GM19238 (cell line): Measurements from ENCODE around the gene CAVIN1.
A peak's percentile ranks its signal among the peaks of the same experiment; 100 is the strongest.
"Not testable (repeated sequence)": the region's sequence is repeated elsewhere in the genome, so short reads cannot be mapped to it uniquely, and the experiment has no call there.

Experiments
- DNase-seq: peaks from one replicate; pipeline ENCODE4 v3.0.0; 2011; ENCODE audit warnings: low spot score; ENCODE audit not compliant: insufficient read length

Gene CAVIN1, protein sequence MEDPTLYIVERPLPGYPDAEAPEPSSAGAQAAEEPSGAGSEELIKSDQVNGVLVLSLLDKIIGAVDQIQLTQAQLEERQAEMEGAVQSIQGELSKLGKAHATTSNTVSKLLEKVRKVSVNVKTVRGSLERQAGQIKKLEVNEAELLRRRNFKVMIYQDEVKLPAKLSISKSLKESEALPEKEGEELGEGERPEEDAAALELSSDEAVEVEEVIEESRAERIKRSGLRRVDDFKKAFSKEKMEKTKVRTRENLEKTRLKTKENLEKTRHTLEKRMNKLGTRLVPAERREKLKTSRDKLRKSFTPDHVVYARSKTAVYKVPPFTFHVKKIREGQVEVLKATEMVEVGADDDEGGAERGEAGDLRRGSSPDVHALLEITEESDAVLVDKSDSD

DNA sequence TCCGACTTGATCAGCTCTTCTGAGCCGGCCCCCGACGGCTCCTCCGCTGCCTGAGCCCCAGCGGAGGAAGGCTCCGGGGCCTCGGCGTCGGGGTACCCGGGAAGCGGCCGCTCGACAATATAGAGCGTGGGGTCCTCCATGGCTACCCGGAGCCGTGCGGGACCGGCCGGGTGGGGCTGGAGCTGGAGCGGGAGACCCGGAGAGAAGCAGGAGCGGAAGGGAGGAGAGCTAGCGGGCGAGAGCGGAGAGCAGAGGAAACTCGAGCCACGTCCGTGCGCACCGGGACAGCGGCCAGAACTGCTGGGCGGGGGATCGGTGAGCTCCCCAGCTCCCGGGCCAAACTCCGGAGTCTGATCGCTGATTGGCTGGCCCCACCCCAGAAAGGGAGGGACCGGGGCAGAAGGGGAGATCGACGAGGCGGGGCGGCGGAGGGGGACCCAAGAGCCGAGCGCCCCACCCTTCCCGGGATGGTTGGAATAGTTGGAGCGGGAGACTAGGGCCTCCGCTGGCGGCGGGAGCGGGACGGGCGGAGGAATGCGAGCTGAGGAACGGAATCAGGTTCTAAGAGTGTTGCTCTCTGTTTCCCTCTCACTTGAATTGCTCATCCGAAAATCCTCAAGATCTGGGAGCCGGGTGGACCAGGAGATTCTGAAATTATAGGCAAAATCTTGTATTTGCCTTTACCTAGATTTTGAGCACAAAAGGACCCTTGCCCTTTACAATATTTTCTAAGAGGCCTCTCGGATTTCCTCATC, at the start of gene CAVIN1:
TSS of gene CAVIN1 (minus strand) at position 299 of the 755 bp plus-strand sequence. CDS start at position 140, 159 bp downstream.
- DNase-seq: peak; percentile 35

DNA sequence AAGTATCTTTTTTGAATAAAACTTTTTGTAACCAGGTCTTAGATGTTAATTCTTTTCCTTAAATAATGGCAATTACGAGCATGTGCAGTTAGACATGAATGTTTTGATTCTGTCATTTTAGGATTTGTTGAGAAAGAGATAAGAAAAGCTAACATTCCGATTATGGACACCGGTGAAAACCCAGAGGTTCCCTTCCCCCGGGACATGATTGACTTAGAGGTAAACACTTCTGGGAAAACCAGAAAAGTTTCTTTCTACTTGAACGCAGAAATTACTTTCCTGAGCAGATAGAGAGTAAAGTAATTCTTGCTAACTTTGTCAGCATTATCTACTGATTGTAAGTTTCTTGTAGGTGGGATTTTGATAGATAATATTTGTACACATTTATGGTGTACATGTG, 44.8 kb upstream of the CAVIN1 start:
- DNase-seq: no peak

DNA sequence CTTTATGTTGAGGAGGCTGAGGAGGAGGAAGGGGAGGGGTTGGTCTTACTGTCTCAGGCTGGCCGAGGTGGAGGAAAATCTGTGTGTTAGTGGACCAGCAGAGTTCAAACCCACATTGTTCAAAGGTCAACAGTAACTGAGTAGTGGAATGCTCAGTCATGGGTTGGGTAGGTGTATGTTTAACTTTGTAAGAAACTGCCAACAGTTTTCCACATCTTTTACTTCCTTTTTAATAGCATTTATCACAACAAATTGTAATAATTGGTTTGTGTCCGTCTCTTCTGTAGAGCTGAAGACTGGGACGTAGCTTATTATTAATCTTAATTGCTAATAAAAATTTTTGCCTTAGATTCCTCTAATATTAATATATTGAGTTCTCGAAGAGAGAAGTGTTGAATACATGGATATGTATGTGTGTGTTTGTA, 40.9 kb upstream of the CAVIN1 start:
- no peak for DNase-seq

DNA sequence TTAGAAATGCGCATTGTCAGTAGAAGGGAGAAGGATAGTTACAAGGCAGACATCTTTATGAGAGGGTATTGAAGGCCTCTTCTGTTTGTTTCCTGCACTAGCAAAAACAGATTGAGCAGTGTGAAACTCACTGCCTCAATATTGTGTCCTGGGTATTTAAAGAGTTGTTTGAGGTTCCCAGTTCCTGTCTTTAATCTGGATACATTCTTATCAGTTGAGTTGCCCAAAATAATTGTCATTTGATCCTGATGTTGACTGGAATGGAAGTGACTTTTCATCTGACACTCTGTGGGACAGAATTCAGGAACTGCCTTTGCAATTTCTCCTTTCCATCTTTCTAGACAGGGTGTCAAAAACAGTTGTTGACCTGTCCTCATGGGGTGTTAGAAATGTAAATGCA, 37.3 kb upstream of the CAVIN1 start:
- DNase-seq: no peak

DNA sequence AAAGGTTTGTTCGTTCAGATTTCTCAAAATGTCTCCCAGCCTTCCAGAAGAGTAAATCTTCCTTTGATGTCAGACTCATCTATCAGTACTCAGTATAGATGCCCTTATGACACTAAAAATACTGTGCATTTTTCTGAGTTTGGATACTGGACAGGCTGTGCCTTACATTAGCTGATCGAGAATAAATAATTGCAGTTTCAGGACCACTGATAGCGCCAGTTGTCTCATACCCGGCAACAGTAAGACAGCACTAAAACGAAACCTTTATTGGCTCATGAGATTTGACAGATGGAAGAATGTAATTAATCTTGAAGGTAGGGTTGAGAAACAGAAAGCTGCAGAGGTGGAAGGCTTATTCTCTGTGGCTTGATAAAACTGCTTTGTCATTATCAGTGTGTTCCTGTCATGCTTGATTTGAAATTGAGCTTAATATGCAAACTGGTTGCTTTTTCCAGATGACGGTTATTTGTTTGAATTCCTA, 36.8 kb upstream of the CAVIN1 start:
- peak; percentile 26 for DNase-seq

DNA sequence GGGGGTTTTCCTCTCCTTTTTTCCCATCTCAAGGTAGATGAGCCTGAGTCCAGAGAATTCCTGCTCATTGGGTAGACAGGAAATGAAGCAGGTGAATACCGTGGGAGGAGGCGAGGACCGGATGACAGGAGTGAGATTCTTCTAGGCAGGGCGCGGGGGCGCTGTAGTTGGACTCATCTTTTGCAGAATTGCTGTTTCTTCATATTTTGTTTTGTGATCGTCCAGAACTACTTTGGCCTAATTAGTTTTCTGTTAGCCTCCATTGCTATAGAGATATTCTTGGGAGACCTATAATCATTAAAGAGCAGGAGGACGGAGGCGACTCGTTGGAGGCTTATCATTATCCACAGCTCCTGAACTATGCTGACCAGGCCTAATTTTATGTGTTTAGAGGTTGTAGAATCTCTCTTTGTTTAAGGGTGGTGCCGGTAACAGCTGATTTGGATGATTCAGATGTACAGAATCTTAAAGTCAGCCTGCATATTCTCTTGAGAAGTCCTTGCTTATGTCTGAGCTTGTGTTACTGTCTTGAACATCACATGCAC, 36.3 kb upstream of the CAVIN1 start:
- DNase-seq: no peak

DNA sequence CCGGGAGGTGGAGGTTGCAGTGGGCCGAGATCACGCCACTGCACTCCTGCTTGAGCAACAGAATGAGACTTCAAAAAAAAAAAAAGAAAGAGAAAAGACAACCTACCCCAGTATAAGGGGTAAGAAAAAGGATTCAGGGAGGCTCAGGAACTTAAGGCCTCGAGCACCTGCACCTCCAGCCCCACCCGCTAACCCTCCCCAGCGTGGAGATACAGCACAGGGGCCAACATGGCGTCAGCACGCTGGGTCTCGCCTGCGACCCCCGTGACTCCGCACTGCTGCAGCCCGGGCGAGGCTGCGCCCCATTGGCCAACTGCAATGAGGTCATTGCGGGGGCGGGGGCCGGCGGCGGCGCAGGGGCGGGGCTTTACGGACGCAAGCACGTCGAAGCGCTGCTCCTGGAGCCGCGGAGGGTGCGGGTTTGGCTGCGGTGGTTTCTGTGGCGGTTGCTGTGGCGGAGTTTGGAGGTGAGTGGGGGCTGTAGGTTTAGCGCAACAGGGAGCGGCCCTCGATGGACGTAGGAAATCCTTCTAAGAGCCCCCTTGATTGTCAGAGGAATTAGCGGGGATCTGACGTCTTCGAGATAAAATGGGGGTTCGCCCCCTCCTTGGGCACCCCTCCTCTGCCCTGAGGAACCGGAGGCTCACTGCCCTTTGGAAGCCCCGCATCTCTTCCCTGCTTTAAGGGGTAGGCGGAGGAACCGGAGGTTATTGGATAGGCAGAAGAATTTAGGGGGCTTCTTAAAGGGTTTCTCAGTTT, 35.6 kb upstream of the CAVIN1 start, which contains the start of gene ATP6V0A1:
TSS of gene ATP6V0A1 (plus strand) at position 382 of the 759 bp plus-strand sequence. CDS start 2,017 bp downstream, outside the sequence.
- peak; percentile 80 for DNase-seq

DNA sequence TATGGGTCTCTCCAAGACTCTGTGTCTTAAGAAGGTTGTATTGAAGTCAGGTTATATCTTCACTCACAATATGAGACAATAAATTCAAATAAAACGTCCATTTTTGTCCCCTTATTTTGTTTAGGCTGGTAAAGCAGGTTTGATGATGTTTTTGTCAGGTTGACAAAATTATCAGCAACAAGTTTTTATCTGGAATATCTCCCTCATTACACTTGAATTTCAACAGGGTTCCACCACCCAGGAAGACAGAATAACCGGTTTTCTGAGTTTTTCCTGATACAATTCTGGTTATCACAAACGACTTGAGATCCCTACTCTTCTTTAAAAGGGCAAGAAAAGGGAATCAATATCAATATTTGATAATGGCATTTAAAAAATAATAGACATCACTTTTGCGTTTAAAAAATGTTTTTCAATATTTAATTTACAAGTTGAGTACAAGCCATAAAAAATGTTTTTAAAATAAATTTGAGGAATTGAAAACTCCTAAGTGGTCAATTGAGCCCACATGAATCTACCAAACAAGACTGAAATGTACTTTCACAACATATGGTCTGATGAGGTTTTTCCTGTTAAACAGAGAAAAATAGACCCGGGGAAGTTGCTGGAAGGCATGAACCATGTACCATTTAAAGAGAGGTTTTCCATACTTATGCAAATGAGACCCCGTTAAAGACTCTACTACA, 34.2 kb upstream of the CAVIN1 start:
- DNase-seq: no peak

DNA sequence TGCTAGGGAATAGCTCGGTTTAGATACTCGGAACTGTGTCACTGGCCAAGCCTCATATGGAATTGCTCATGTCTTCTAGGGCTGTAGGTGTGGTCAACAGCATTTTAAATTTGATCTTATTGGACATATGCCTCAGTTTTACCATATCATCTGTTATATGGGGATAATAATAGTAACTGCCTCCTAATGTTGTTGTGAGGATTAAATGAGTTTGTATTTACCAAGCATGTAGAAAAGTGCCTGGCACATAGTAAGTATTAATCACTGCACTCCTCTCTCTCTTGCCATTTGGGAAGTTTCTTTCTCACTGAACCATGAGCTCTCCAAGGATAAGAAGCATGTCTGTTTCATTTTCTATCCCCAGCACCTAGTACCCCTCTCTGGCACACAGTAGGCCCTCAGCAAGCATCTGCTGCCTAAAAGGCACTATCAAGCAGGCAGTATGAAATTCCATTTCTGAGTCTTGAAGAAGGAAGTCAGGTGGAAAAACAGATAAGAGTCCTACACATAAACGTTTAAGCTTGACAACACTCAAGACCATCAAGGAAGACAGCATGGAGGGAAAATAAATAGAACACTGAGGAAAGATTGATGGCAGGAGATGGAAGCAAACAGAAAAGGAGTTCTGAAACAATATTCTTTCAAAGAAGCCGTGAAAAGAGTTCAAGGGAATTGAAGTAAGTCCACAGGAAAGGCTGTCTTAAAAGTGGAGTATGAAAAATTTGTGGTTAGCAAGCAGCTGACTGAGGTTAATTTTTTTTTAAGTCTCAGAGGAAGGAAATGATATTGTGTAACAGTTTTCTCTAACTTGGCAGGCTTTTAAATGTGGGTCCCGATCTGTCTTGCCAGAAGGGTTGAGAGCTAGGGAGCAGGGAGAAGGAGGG, 33.4 kb upstream of the CAVIN1 start:
- peak; percentile 10 for DNase-seq

DNA sequence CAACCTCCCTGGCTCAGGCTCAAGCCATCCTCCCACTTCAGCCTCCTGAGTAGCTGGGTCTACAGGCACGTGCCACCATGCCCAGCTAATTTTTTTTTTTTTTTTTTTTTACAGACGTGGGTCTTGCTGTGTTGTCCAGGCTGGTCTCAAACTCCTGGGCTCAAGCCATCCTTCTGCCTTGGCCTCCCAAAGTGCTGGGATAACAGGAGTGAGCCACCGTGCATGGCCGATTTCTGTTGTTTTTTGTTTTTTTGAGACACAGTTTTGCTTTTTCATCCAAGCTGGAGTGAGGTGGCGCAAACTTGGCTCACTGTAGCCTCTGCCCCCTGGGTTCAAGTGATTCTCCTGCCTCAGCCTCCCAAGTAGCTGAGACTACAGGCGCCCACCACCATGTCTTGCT, 31.9 kb upstream of the CAVIN1 start:
- not testable (repeated sequence) for DNase-seq

DNA sequence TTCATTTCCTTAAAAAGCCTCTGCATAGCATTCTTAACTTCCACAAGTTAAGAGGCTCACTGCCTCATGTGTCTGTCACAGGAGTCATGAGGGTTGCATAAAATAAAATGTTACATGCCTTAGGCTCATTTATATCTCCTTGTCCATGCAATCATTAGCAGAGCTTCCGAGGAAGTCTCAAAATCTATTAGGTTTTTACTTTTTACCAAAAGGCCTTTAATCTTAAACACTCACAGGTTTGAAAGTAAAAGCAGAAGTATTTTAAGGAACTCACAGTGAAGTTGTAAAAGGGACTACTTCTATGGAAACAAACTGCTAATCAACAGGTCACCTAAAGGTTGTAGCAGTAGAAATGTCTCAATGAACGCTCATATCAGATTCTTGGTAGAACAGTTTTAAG, 30.4 kb upstream of the CAVIN1 start:
- no peak for DNase-seq

DNA sequence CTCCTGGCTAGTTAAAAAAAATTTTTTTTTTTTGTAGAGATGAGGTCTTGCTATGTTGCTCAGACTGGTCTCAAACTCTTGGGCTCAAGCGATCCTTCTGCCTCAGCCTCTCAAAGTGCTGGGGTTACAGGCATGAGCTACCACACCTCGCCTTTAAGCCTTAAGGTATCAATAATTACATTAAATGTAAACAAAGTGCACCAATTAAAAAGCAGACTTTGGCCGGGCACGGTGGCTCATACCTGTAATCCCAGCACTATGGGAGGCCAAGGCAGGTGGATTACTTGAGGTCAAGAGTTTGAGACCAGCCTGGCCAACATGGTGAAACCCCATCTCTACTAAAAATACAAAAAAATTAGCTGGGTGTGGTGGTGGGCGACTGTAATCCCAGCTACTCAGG, 28.2 kb upstream of the CAVIN1 start:
- not testable (repeated sequence) for DNase-seq

DNA sequence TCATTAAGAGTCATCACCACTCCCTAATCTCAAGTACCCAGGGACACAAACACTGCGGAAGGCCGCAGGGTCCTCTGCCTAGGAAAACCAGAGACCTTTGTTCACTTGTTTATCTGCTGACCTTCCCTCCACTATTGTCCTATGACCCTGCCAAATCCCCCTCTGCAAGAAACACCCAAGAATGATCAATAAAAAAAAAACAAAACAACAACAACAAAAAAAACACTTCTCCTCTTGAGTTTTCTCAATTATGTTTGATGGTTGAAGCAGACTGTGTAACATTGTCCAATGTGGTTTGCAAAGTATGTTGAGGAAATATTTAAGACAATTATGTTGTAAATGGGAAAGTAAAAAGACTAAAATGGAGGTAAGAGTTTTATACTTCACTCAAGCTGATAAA, 26.8 kb upstream of the CAVIN1 start:
- DNase-seq: not testable (repeated sequence)

DNA sequence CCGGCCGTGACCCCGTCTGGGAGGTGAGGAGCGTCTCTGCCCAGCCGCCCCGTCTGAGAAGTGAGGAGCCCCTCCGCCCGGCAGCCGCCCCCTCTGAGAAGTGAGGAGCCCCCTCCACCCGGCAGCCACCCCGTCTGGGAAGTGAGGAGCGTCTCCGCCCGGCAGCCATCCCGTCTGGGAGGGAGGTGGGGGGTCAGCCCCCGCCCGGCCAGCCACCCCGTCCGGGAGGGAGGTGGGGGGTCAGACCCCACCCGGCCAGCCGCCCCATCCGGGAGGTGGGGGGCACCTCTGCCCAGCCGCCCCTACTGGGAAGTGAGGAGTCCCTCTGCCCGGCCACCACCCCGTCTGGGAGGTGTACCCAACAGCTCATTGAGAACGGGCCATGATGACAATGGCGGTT, 26.1 kb upstream of the CAVIN1 start:
- not testable (repeated sequence) for DNase-seq

DNA sequence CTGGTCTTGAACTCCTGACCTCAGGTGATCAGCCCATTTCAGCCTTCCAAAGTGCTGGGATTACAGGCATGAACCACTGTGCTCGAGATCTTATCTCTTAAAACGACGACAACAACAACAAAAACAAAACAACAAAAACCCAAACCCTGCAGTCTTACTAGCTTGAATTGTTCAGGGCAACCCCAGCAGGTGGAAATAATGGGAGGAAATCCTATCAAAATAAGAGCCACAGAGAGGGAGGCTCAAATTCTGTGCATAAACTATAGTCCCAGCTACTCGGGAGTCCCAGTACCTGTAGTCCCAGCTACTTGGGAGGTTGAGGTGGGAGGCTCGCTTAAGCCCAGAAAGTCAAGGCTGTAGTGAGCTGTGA, 19.1 kb upstream of the CAVIN1 start:
- DNase-seq: no peak

DNA sequence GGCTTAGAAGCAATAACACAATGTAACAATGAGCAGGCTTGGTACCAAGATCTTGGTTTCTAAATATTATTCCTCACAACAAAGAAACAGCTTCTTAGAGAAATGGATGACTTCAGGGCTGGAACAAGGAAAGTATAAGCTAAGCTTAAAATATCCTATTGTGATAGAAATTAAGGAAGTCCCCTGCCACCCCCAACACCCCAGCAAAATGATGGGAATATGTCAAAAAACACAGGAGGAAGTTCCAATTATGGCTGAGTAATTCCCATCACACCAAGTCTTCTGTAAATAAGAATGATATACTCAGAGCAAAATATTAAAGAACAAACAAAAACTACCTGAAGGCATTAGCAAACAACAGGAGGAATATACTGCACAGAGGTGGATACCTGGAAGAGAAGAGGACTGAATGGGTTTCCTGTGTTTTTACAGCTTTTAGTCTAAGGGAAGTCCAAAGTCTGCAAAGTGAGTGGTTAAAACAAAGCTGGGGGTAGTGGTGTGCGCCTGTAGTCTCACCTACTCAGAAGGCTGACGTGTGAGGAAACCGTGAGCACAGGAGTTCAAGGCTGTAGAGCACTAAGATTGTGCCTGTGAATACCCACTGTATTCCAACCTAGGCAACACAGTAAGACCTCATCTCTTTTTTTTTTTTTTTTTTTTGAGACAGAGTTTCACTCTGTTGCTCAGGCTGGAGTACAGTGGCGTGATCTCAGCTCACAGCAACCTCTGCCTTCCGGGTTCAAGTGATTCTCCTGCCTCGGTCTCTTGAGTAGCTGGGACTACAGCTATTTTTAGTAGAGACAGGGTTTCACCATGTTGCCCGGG, 18.5 kb upstream of the CAVIN1 start:
- no peak for DNase-seq

DNA sequence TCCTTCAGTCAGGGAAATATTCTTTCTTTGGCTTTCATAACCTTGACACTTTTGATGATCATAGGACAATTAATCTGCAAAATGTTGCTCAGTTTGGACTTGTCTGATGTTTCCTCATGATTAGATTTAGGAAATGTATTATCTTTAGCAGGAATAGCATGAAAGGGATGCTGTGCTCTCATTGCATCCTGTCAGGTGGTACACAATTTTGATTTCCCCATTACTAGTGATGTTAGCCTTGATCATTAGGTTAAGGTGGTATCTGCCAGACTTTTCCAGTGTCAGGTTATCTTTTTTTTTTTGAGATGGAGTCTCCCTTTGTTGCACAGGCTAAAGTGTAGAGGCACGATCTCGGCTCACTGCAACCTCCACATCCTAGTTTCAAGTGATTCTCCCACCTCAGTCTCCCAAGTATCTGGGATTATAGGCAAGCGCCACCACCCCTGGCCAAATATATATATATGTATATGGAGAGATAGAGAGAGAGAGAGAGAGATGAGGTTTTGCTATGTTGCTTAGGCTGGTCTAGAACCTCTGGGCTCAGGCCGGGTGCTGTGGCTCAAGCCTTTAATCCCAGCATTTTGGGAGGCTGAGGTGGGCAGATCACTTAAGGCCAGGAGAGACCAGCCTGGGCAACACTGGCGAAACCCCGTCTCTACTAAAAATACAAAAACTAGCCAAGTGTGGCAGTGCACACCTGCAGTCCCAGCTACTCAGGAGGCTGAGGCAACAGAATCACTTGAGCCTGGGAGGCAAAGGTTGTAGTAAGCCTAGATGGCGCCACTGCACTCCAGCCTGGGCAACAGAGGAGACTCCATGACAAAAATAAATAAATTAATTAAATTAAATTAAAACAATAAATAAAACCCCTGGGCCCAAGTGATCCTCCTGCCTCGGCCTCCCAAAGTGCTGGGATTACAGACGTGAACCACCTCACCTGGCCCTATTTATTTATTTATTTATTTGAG, 15.8 kb upstream of the CAVIN1 start:
- DNase-seq: no peak

DNA sequence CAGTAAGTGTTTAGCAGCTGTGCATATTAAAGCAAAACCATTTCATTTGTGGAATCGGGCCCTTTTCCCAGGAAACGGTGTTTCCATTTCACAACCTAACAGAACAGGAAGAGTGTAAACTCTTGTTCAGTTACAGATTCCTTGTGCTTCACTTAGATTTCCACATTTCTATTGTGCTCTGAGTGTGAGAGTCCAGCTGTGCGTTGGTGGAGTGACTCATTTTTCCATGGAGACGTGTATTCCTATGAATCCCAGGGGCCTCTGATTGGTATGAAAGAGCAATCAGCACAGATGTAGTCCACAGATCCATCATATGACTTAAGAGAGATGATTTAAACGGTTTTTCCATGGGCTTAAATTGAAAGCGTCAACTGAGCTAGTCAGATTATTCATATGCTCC, 13.3 kb upstream of the CAVIN1 start:
- DNase-seq: no peak
